Measurements from ENCODE around the gene EIF3B. TPM values are rescaled to one million over a fixed set of nuclear protein-coding genes. Genes with fewer than 3 reads are reported as not detected.
A peak's percentile ranks its signal among the peaks of the same experiment; 100 is the strongest.

Gene EIF3B
- total and polyA plus RNA-seq, 9 of the 15 experiments (the other 6 are each of a cell fraction or from before 2014, with no cell fraction given) = 25.9 to 494 (median 357) TPM

DNA sequence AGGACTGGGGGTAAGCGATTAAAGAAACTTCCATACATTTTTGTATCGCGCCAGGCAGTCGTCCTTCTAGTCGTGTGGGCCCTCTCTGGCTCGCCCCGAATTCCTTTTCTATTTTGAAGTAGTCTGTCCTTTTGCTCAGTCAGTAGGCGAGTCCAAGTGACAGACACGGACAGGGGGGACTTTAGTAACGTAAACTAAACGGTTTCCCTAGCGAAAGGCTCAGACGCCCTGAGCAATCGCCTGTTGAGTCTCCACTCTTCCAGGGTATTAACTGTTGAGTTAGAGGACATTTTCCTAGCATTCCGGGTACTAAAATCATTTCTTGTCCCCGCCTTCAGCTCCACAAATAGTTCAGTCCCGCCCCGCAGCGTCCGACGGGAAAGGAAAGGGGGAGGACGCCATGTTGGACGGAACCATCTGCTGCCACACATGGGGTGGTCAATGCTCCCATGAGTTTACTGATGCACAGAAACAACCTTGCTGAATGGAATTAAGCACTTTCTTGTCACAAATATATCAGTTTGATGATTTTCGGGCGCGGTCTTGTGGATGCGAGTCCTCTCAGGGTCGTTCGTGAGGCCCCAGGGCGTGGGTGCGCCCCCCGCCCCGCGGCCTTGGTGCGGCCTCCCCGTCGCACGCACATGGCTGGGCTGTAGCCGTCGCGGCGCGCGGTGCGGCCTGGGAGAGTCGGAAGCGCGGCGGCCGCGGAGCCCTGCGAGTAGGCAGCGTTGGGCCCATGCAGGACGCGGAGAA lies at the start of gene EIF3B (continued):
- TF ChIP-seq, protein P1, sequence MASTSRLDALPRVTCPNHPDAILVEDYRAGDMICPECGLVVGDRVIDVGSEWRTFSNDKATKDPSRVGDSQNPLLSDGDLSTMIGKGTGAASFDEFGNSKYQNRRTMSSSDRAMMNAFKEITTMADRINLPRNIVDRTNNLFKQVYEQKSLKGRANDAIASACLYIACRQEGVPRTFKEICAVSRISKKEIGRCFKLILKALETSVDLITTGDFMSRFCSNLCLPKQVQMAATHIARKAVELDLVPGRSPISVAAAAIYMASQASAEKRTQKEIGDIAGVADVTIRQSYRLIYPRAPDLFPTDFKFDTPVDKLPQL (IDR thresholded peaks at IDR 0.05; ENCODE audit: extremely low read depth, insufficient read length) = no peak
- TF ChIP-seq TFAM (CRISPR knock-in tag; conservative IDR thresholded peaks at IDR 0.05) (no peak), BRCA1 (IDR thresholded peaks at IDR 0.05) (no peak), BRCA1 (CRISPR knock-in tag; IDR thresholded peaks at IDR 0.05) (no peak), DNMT1 (IDR thresholded peaks at IDR 0.05) (no peak), MAFG (tag; conservative IDR thresholded peaks at IDR 0.05) (no peak; the same call in 1 of the 2 replicates), YBX1 (IDR thresholded peaks at IDR 0.05) (no peak), HEY1 (CRISPR knock-in tag; IDR thresholded peaks at IDR 0.05; ENCODE audit: borderline replicate concordance) (no peak)
- TF ChIP-seq, protein P2, sequence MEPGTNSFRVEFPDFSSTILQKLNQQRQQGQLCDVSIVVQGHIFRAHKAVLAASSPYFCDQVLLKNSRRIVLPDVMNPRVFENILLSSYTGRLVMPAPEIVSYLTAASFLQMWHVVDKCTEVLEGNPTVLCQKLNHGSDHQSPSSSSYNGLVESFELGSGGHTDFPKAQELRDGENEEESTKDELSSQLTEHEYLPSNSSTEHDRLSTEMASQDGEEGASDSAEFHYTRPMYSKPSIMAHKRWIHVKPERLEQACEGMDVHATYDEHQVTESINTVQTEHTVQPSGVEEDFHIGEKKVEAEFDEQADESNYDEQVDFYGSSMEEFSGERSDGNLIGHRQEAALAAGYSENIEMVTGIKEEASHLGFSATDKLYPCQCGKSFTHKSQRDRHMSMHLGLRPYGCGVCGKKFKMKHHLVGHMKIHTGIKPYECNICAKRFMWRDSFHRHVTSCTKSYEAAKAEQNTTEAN (CRISPR knock-in tag; IDR thresholded peaks at IDR 0.05) = no peak; the same call in 1 of the 2 replicates
- TF ChIP-seq, protein P3, sequence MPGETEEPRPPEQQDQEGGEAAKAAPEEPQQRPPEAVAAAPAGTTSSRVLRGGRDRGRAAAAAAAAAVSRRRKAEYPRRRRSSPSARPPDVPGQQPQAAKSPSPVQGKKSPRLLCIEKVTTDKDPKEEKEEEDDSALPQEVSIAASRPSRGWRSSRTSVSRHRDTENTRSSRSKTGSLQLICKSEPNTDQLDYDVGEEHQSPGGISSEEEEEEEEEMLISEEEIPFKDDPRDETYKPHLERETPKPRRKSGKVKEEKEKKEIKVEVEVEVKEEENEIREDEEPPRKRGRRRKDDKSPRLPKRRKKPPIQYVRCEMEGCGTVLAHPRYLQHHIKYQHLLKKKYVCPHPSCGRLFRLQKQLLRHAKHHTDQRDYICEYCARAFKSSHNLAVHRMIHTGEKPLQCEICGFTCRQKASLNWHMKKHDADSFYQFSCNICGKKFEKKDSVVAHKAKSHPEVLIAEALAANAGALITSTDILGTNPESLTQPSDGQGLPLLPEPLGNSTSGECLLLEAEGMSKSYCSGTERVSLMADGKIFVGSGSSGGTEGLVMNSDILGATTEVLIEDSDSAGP (CRISPR knock-in tag; IDR thresholded peaks at IDR 0.05) = no peak
- TF ChIP-seq, protein P4, sequence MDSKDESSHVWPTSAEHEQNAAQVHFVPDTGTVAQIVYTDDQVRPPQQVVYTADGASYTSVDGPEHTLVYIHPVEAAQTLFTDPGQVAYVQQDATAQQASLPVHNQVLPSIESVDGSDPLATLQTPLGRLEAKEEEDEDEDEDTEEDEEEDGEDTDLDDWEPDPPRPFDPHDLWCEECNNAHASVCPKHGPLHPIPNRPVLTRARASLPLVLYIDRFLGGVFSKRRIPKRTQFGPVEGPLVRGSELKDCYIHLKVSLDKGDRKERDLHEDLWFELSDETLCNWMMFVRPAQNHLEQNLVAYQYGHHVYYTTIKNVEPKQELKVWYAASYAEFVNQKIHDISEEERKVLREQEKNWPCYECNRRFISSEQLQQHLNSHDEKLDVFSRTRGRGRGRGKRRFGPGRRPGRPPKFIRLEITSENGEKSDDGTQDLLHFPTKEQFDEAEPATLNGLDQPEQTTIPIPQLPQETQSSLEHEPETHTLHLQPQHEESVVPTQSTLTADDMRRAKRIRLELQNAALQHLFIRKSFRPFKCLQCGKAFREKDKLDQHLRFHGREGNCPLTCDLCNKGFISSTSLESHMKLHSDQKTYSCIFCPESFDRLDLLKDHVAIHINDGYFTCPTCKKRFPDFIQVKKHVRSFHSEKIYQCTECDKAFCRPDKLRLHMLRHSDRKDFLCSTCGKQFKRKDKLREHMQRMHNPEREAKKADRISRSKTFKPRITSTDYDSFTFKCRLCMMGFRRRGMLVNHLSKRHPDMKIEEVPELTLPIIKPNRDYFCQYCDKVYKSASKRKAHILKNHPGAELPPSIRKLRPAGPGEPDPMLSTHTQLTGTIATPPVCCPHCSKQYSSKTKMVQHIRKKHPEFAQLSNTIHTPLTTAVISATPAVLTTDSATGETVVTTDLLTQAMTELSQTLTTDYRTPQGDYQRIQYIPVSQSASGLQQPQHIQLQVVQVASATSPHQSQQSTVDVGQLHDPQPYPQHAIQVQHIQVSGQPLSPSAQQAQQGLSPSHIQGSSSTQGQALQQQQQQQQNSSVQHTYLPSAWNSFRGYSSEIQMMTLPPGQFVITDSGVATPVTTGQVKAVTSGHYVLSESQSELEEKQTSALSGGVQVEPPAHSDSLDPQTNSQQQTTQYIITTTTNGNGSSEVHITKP (IDR thresholded peaks at IDR 0.05; ENCODE audit: partially characterized antibody) = peak; percentile 100
- TF ChIP-seq, protein P5, sequence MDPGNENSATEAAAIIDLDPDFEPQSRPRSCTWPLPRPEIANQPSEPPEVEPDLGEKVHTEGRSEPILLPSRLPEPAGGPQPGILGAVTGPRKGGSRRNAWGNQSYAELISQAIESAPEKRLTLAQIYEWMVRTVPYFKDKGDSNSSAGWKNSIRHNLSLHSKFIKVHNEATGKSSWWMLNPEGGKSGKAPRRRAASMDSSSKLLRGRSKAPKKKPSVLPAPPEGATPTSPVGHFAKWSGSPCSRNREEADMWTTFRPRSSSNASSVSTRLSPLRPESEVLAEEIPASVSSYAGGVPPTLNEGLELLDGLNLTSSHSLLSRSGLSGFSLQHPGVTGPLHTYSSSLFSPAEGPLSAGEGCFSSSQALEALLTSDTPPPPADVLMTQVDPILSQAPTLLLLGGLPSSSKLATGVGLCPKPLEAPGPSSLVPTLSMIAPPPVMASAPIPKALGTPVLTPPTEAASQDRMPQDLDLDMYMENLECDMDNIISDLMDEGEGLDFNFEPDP (CRISPR knock-in tag; IDR thresholded peaks at IDR 0.05) = no peak
- TF ChIP-seq, protein P6, sequence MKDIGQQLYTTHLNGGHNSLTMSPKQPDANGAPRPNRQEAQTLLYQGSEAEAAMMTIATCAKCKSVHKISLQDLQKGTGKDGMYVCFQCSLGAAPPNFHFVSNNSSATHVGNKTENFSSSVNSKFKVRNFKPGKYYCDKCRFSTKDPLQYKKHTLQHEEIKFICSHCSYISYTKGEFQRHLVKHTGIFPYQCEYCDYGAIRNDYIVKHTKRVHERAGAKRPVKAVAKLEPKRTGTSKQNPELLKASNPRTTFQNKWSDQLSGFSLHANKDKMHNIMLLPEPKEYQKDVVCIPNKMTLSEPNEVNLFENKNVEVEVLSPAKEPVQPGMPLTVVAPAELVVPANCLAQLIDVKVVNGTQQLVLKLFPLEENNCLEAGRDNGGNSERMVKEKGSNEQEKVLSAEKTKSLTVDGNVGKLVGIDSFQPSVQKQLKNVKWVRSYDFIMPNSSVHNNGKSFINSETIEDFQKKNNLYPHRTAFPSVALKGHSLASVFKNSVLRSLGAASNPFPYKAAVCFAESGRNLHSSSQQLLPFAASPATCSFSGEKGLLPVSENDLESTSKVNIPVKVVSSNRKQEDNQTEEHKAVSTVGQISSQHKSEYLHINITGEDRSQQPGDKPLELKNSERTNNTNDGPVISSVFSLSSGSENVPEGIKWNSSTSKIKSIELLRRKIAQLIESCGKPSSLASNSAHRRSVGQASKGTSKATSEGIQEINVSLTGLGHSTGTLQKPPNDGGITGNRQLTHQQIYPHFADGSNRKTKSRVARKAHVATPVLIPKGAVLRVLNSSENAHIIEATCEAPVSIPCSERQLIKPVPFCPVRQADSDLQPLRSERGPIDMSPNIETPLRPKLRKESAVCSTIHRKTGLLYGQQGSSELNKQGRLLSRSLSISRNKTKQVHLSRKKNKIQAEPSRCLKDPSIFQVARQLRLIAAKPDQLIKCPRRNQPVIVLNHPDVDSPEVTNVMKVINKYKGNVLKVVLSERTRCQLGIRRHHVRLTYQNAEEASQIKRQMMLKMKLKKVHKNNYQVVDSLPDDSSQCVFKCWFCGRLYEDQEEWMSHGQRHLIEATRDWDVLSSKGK (CRISPR knock-in tag; IDR thresholded peaks at IDR 0.05) = no peak

Data from K562 (cell line).